K562 (cell line): ENCODE results near the gene MRPS18B. TPM values are rescaled to one million over a fixed set of nuclear protein-coding genes. Genes with fewer than 3 reads are reported as not detected.
A peak's percentile ranks its signal among the peaks of the same experiment; 100 is the strongest.

ENCODE experiments used
- microRNA counts: library from miRNA; unstranded; fragments of <30 nt; microRNA quantifications from one replicate; lab custom pipeline; 2016
- microRNA-seq: library from miRNA; unstranded; fragments of <30 nt; microRNA quantifications from one replicate; pipeline ENCODE4, GENCODE V29; 2018; ENCODE audit warnings: borderline microRNAs expressed
- polyA plus RNA-seq, 8 experiments: library from polyadenylated mRNA; depleted of rRNA in 4 of 8; stranded (reverse) in 5 of 8; unstranded in 3 of 8; fragments of >200 nt; fragmentation: Nextera tagmentation in 2 of 8; fragmentation: Illumina TruSeq in 1 of 8; extraction: Ambion mirVana in 2 of 8; extraction: Trizol in 1 of 8; gene quantifications; 2 replicates each; pipeline versions ENCODE4 v1.2.1 to v1.2.3, GENCODE V29; 2011 to 2014; ENCODE audit warnings: inconsistent platforms in 1 of 8, missing spikeins in 1 of 8
- small RNA-seq: library from RNA; depleted of rRNA; stranded (forward); fragments of <200 nt; gene quantifications from one replicate; pipeline ENCODE3, GENCODE V24; 2014
- total RNA-seq, 7 experiments: library from RNA; depleted of rRNA in 6 of 7; stranded (reverse); fragments of >200 nt in 6 of 7; fragmentation: Illumina TruSeq in 2 of 7; extraction: Trizol in 2 of 7; gene quantifications; 2 replicates each; pipeline versions ENCODE4 v1.2.1 to v1.2.3, GENCODE V29; 2011 to 2021; ENCODE audit warnings: low replicate concordance in 1 of 7

MRPS18B gene
- total and polyA plus RNA-seq, 9 of the 15 experiments (the other 6 are each of a cell fraction or from before 2014, with no cell fraction given) = 132 to 383 (median 178) TPM

MicroRNA genes within 50 kb of the gene (microRNA counts, 767-probe panel; counts per million panel counts)
- not detected for microRNA hsa-miR-877-5p (lab: Ali Mortazavi, UCI)

Small RNA genes lying within 50 kb of the gene (microRNA-seq; reads per million reads assigned to microRNA genes)
- 35.3 reads per million, percentile 72 among the genes with 10 or more reads in this experiment for gene MIR877

Small RNA genes lying within 50 kb of the gene (small RNA-seq; reads per million reads assigned to genes)
- 12.0 reads per million, percentile 96 among the genes with 10 or more reads in this experiment for gene MIR877

Other genes with a start within 250 kb of the MRPS18B start
Only the 7 nearest of the 14 such genes appear.
- gene GNL1, start 61.4 kb upstream of the MRPS18B start, total RNA-seq (2014; rRNA removed) = 51.6 and 92.3 TPM in 2 replicates
- gene GNL1, start 61.4 kb upstream of the MRPS18B start, total RNA-seq (2014; rRNA removed; fragmentation: Illumina TruSeq; extraction: Trizol) = 53.9 and 57.0 TPM in 2 replicates
- 53.1 and 58.0 TPM in 2 replicates for gene GNL1, start 61.4 kb upstream of the MRPS18B start, total RNA-seq (2015; rRNA removed; fragmentation: Illumina TruSeq; extraction: Trizol)
- 96.7 and 112 TPM in 2 replicates for gene GNL1, start 61.4 kb upstream of the MRPS18B start, total RNA-seq (2021)
- 59.6 and 77.7 TPM in 2 replicates for gene GNL1, start 61.4 kb upstream of the MRPS18B start, polyA plus RNA-seq (2011; rRNA removed)
- 70.6 and 95.1 TPM in 2 replicates for gene GNL1, start 61.4 kb upstream of the MRPS18B start, polyA plus RNA-seq (2014; fragmentation: Illumina TruSeq; extraction: Trizol)
- gene GNL1, start 61.4 kb upstream of the MRPS18B start, polyA plus RNA-seq (2014; fragmentation: Nextera tagmentation; extraction: Ambion mirVana) = 1 to 10 TPM in 1 of 2 experiments, under 1 TPM in 1; 0.73 to 1.3 TPM
- gene GNL1, start 61.4 kb upstream of the MRPS18B start, polyA plus RNA-seq (2014; rRNA removed) = 59.5 and 72.0 TPM in 2 replicates
- 25.3 and 27.7 TPM in 2 replicates for gene PRR3, start 60.5 kb upstream of the MRPS18B start, total RNA-seq (2014; rRNA removed)
- 22.5 and 23.5 TPM in 2 replicates for gene PRR3, start 60.5 kb upstream of the MRPS18B start, total RNA-seq (2014; rRNA removed; fragmentation: Illumina TruSeq; extraction: Trizol)
- gene PRR3, start 60.5 kb upstream of the MRPS18B start, total RNA-seq (2015; rRNA removed; fragmentation: Illumina TruSeq; extraction: Trizol) = 31.9 and 33.6 TPM in 2 replicates
- gene PRR3, start 60.5 kb upstream of the MRPS18B start, total RNA-seq (2021) = 28.8 and 31.4 TPM in 2 replicates
- 38.6 and 44.3 TPM in 2 replicates for gene PRR3, start 60.5 kb upstream of the MRPS18B start, polyA plus RNA-seq (2011; rRNA removed)
- gene PRR3, start 60.5 kb upstream of the MRPS18B start, polyA plus RNA-seq (2014; fragmentation: Illumina TruSeq; extraction: Trizol) = 52.2 and 59.6 TPM in 2 replicates
- 10 to 100 TPM; 23.9 to 26.6 TPM for gene PRR3, start 60.5 kb upstream of the MRPS18B start, polyA plus RNA-seq (2014; fragmentation: Nextera tagmentation; extraction: Ambion mirVana)
- 34.6 and 38.0 TPM in 2 replicates for gene PRR3, start 60.5 kb upstream of the MRPS18B start, polyA plus RNA-seq (2014; rRNA removed)
- gene ABCF1, start 46.4 kb upstream of the MRPS18B start, total RNA-seq (2014; rRNA removed) = 149 and 166 TPM in 2 replicates
- gene ABCF1, start 46.4 kb upstream of the MRPS18B start, total RNA-seq (2014; rRNA removed; fragmentation: Illumina TruSeq; extraction: Trizol) = 102 and 114 TPM in 2 replicates
- gene ABCF1, start 46.4 kb upstream of the MRPS18B start, total RNA-seq (2015; rRNA removed; fragmentation: Illumina TruSeq; extraction: Trizol) = 137 and 138 TPM in 2 replicates
- gene ABCF1, start 46.4 kb upstream of the MRPS18B start, total RNA-seq (2021) = 120 and 138 TPM in 2 replicates
- 47.4 and 53.0 TPM in 2 replicates for gene ABCF1, start 46.4 kb upstream of the MRPS18B start, polyA plus RNA-seq (2011; rRNA removed)
- 193 and 194 TPM in 2 replicates for gene ABCF1, start 46.4 kb upstream of the MRPS18B start, polyA plus RNA-seq (2014; fragmentation: Illumina TruSeq; extraction: Trizol)
- gene ABCF1, start 46.4 kb upstream of the MRPS18B start, polyA plus RNA-seq (2014; fragmentation: Nextera tagmentation; extraction: Ambion mirVana) = 10 to 100 TPM; 41.6 to 43.5 TPM
- gene ABCF1, start 46.4 kb upstream of the MRPS18B start, polyA plus RNA-seq (2014; rRNA removed) = 91.6 and 95.4 TPM in 2 replicates
- 32.6 and 60.5 TPM in 2 replicates for gene PPP1R10, start 597 bp upstream of the MRPS18B start, total RNA-seq (2014; rRNA removed)
- 49.7 TPM in 2 replicates for gene PPP1R10, start 597 bp upstream of the MRPS18B start, total RNA-seq (2014; rRNA removed; fragmentation: Illumina TruSeq; extraction: Trizol)
- 39.9 and 49.9 TPM in 2 replicates for gene PPP1R10, start 597 bp upstream of the MRPS18B start, total RNA-seq (2015; rRNA removed; fragmentation: Illumina TruSeq; extraction: Trizol)
- 65.5 and 69.9 TPM in 2 replicates for gene PPP1R10, start 597 bp upstream of the MRPS18B start, total RNA-seq (2021)
- gene PPP1R10, start 597 bp upstream of the MRPS18B start, polyA plus RNA-seq (2011; rRNA removed) = 19.4 and 28.1 TPM in 2 replicates
- 31.3 and 61.2 TPM in 2 replicates for gene PPP1R10, start 597 bp upstream of the MRPS18B start, polyA plus RNA-seq (2014; fragmentation: Illumina TruSeq; extraction: Trizol)
- gene PPP1R10, start 597 bp upstream of the MRPS18B start, polyA plus RNA-seq (2014; fragmentation: Nextera tagmentation; extraction: Ambion mirVana) = 10 to 100 TPM; 14.1 to 21.9 TPM
- gene PPP1R10, start 597 bp upstream of the MRPS18B start, polyA plus RNA-seq (2014; rRNA removed) = 26.8 and 30.4 TPM in 2 replicates
- gene ATAT1, start 9.0 kb downstream of the MRPS18B start, total RNA-seq (2014; rRNA removed) = 1.00 and 2.9 TPM in 2 replicates
- 1.5 and 1.7 TPM in 2 replicates for gene ATAT1, start 9.0 kb downstream of the MRPS18B start, total RNA-seq (2014; rRNA removed; fragmentation: Illumina TruSeq; extraction: Trizol)
- gene ATAT1, start 9.0 kb downstream of the MRPS18B start, total RNA-seq (2015; rRNA removed; fragmentation: Illumina TruSeq; extraction: Trizol) = 1.6 and 1.7 TPM in 2 replicates
- 3.7 and 4.1 TPM in 2 replicates for gene ATAT1, start 9.0 kb downstream of the MRPS18B start, total RNA-seq (2021)
- gene ATAT1, start 9.0 kb downstream of the MRPS18B start, polyA plus RNA-seq (2011; rRNA removed) = 4.2 and 7.4 TPM in 2 replicates
- gene ATAT1, start 9.0 kb downstream of the MRPS18B start, polyA plus RNA-seq (2014; fragmentation: Illumina TruSeq; extraction: Trizol) = 4.3 and 5.8 TPM in 2 replicates
- gene ATAT1, start 9.0 kb downstream of the MRPS18B start, polyA plus RNA-seq (2014; fragmentation: Nextera tagmentation; extraction: Ambion mirVana) = under 1 TPM; 0.65 to 0.71 TPM
- 4.9 and 5.1 TPM in 2 replicates for gene ATAT1, start 9.0 kb downstream of the MRPS18B start, polyA plus RNA-seq (2014; rRNA removed)
- gene C6orf136, start 29.3 kb downstream of the MRPS18B start, total RNA-seq (2014; rRNA removed) = 16.9 and 26.8 TPM in 2 replicates
- 14.1 and 14.5 TPM in 2 replicates for gene C6orf136, start 29.3 kb downstream of the MRPS18B start, total RNA-seq (2014; rRNA removed; fragmentation: Illumina TruSeq; extraction: Trizol)
- gene C6orf136, start 29.3 kb downstream of the MRPS18B start, total RNA-seq (2015; rRNA removed; fragmentation: Illumina TruSeq; extraction: Trizol) = 15.6 and 19.0 TPM in 2 replicates
- gene C6orf136, start 29.3 kb downstream of the MRPS18B start, total RNA-seq (2021) = 55.0 and 63.1 TPM in 2 replicates
- gene C6orf136, start 29.3 kb downstream of the MRPS18B start, polyA plus RNA-seq (2011; rRNA removed) = 16.2 and 35.4 TPM in 2 replicates
- gene C6orf136, start 29.3 kb downstream of the MRPS18B start, polyA plus RNA-seq (2014; fragmentation: Illumina TruSeq; extraction: Trizol) = 50.3 and 54.6 TPM in 2 replicates
- gene C6orf136, start 29.3 kb downstream of the MRPS18B start, polyA plus RNA-seq (2014; fragmentation: Nextera tagmentation; extraction: Ambion mirVana) = 10 to 100 TPM; 18.4 to 18.5 TPM
- 34.7 and 43.6 TPM in 2 replicates for gene C6orf136, start 29.3 kb downstream of the MRPS18B start, polyA plus RNA-seq (2014; rRNA removed)
- 57.7 and 62.8 TPM in 2 replicates for gene DHX16, start 55.2 kb downstream of the MRPS18B start, total RNA-seq (2014; rRNA removed)
- 45.2 and 45.3 TPM in 2 replicates for gene DHX16, start 55.2 kb downstream of the MRPS18B start, total RNA-seq (2014; rRNA removed; fragmentation: Illumina TruSeq; extraction: Trizol)
- 60.2 and 65.1 TPM in 2 replicates for gene DHX16, start 55.2 kb downstream of the MRPS18B start, total RNA-seq (2015; rRNA removed; fragmentation: Illumina TruSeq; extraction: Trizol)
- gene DHX16, start 55.2 kb downstream of the MRPS18B start, total RNA-seq (2021) = 42.7 and 47.5 TPM in 2 replicates
- gene DHX16, start 55.2 kb downstream of the MRPS18B start, polyA plus RNA-seq (2011; rRNA removed) = 41.5 and 57.4 TPM in 2 replicates
- 65.1 and 66.1 TPM in 2 replicates for gene DHX16, start 55.2 kb downstream of the MRPS18B start, polyA plus RNA-seq (2014; fragmentation: Illumina TruSeq; extraction: Trizol)
- gene DHX16, start 55.2 kb downstream of the MRPS18B start, polyA plus RNA-seq (2014; fragmentation: Nextera tagmentation; extraction: Ambion mirVana) = 10 to 100 TPM; 14.6 to 15.3 TPM
- 47.9 and 57.3 TPM in 2 replicates for gene DHX16, start 55.2 kb downstream of the MRPS18B start, polyA plus RNA-seq (2014; rRNA removed)